Duodenal mucosa (tissue), 2 donors: Measurements from ENCODE around the gene TMEM80.

Experiments
- H3K27ac ChIP-seq: one replicate; pipeline ENCODE4 v1.7.0; 2013; ENCODE audit warnings: low read depth, low read length
- H3K27me3 ChIP-seq, 2 donors: one replicate each; pipeline ENCODE4 v1.7.0; 2013; ENCODE audit warnings: low read length in 2 of 2, control low read depth in 1 of 2; ENCODE audit not compliant: insufficient read depth in 2 of 2, control insufficient read depth in 1 of 2
- H3K36me3 ChIP-seq, 2 donors: one replicate each; pipeline ENCODE4 v1.7.0; 2013; ENCODE audit warnings: low read length in 2 of 2, control low read depth in 1 of 2; ENCODE audit not compliant: insufficient read depth in 2 of 2, control insufficient read depth in 1 of 2
- H3K4me1 ChIP-seq, 2 donors: one replicate each; pipeline ENCODE4 v1.7.0; 2013; ENCODE audit warnings: low read length in 2 of 2, control low read depth in 1 of 2; ENCODE audit not compliant: insufficient read depth in 2 of 2, control insufficient read depth in 1 of 2
- H3K4me3 ChIP-seq, 2 donors: one replicate each; pipeline ENCODE4 v1.7.0; 2013; ENCODE audit warnings: low read length in 2 of 2, low read depth in 1 of 2
- H3K9ac ChIP-seq, 2 donors: one replicate each; pipeline ENCODE4 v1.7.0; 2013; ENCODE audit warnings: low read length in 2 of 2, low read depth in 1 of 2
- H3K9me3 ChIP-seq, 2 donors: one replicate each; pipeline ENCODE4 v1.7.0; 2013; ENCODE audit warnings: low read length in 2 of 2, control low read depth in 1 of 2; ENCODE audit not compliant: control insufficient read depth in 1 of 2

The TMEM80 gene

DNA sequence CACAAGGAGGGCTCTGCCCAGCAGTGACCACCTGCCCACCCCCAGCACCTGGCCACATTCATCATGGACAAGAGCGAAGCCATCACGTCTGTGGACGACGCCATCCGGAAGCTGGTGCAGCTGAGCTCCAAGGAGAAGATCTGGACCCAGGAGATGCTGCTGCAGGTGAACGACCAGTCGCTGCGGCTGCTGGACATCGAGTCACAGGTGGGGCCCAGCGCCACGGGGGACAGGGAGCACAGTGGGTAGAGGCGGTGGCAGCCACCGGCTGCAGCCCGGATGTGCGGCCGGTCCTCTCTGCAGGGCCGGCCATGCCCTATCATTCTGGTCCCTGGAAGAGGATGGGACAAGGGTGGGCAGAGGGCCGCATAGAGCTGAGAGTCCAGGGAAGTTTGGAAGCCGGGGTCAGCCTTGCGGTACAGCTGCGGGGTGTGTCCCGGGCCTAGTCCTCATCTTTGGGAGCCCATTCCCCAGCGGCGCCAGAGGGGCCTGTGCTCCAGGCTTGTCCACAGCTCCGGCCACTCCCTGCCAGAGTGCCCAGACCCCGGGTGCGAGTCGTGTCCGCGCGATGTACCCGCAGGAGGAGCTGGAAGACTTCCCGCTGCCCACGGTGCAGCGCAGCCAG, 24.5 kb downstream of the TMEM80 start:
- H3K4me1 ChIP-seq: peaks cover 23 to 24% of the 10 kb centered on the region in 2 donors
- H3K9me3 ChIP-seq: no peaks in the 10 kb centered on the region
- H3K36me3 ChIP-seq: peaks cover 0 to 19% of the 10 kb centered on the region in 2 donors
- no peak overlapping the region for H3K9ac ChIP-seq
- H3K4me3 ChIP-seq: no peak overlapping the region
- H3K27me3 ChIP-seq: peaks cover 4 to 6% of the 10 kb centered on the region in 2 donors
- H3K27ac ChIP-seq: no peak overlapping the region

DNA sequence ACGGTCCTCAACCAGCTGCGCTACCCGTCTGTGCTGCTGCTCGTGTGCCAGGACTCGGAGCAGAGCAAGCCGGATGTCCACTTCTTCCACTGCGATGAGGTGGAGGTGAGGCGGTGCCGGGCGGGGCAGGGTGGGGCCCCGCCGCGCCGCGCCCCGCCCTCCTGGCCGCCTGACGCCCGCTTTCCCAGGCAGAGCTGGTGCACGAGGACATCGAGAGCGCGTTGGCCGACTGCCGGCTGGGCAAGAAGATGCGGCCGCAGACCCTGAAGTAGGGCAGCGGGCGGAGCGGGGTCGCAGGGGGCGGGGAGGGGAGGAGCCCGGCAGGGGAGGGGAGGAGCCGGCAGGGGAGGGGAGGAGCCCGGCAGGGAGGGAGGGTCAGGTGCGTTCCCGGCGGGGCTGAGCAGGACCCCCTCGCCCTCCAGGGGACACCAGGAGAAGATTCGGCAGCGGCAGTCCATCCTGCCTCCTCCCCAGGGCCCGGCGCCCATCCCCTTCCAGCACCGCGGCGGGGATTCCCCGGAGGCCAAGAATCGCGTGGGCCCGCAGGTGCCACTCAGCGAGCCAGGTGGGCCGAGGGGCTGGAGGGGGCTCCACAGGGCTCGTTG, 25.1 kb downstream of the TMEM80 start:
- Histone ChIP-seq H3K27me3 (peaks cover 4 to 6% of the 10 kb centered on the region in 2 donors), H3K9me3 (no peaks in the 10 kb centered on the region), H3K9ac (no peak overlapping the region), H3K4me1 (peaks cover 27 to 30% of the 10 kb centered on the region in 2 donors), H3K27ac (no peak overlapping the region), H3K4me3 (no peak overlapping the region), H3K36me3 (peaks cover 0 to 19% of the 10 kb centered on the region in 2 donors)

DNA sequence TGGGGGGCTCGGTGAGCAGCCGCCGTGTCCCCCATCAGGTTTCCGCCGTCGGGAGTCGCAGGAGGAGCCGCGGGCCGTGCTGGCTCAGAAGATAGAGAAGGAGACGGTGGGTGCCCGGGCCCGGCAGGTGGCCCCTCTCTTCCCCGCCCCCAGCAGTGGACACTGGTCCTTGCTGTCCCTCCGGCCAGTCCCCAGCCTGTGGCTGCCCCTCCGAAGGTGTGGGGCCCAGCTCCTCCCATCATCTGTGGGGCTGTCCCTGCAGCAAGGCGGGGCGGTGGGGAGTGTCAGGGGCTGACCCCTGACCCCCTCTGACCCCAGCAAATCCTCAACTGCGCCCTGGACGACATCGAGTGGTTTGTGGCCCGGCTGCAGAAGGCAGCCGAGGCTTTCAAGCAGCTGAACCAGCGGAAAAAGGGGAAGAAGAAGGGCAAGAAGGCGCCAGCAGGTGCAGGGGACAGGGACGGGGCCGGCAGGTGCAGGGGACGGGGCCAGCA, 25.7 kb downstream of the TMEM80 start:
- Histone ChIP-seq H3K4me1 (peaks cover 27 to 30% of the 10 kb centered on the region in 2 donors), H3K9me3 (no peaks in the 10 kb centered on the region), H3K4me3 (peak overlapping the region in 1 of 2 donors; percentile 32), H3K27me3 (peaks cover 4 to 6% of the 10 kb centered on the region in 2 donors), H3K27ac (no peak overlapping the region), H3K9ac (no peak overlapping the region), H3K36me3 (peaks cover 0 to 19% of the 10 kb centered on the region in 2 donors)

DNA sequence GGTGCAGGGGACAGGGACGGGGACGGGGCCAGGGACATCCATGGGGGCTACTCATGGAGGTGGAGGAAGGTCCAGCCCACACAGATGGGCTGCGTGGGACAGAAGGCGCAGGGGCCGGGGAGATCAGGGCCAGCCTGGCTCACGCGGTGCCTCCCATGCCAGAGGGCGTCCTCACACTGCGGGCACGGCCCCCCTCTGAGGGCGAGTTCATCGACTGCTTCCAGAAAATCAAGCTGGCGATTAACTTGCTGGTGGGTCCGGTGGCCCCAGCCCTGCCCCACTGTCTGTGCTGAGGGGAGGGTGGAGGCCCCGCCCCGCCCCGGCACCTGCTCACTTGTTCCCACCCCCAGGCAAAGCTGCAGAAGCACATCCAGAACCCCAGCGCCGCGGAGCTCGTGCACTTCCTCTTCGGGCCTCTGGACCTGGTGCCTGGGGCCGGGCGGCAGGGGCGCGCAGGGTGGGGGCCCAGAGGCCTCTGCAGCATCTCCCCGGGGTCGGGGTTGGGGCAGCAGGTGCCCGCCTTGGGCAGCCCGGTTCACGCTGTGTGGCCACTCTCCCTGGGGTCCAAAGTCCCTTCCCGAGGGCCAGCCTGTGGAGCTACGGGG, 26.2 kb downstream of the TMEM80 start:
- Histone ChIP-seq H3K27ac (no peak overlapping the region), H3K9ac (no peak overlapping the region), H3K4me1 (peaks cover 30 to 33% of the 10 kb centered on the region in 2 donors), H3K4me3 (peak overlapping the region in 1 of 2 donors; percentile 32), H3K36me3 (peaks cover 0 to 19% of the 10 kb centered on the region in 2 donors), H3K27me3 (peaks cover 4 to 6% of the 10 kb centered on the region in 2 donors), H3K9me3 (no peaks in the 10 kb centered on the region)

DNA sequence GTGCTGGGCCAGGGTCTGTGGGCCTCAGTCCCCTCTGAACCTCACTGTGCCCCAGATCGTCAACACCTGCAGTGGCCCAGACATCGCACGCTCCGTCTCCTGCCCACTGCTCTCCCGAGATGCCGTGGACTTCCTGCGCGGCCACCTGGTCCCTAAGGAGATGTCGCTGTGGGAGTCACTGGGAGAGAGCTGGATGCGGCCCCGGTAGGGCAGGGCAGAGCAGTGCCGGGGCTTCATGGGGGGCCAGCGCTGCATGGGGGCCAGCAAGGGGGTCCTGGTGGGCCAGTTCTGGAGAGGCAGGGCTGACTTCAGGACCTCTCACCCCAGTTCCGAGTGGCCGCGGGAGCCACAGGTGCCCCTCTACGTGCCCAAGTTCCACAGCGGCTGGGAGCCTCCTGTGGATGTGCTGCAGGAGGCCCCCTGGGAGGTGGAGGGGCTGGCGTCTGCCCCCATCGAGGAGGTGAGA, 26.8 kb downstream of the TMEM80 start:
- H3K36me3 ChIP-seq: peaks cover 0 to 19% of the 10 kb centered on the region in 2 donors
- H3K9ac ChIP-seq: no peak overlapping the region
- peaks cover 4 to 6% of the 10 kb centered on the region in 2 donors for H3K27me3 ChIP-seq
- H3K9me3 ChIP-seq: no peaks in the 10 kb centered on the region
- H3K27ac ChIP-seq: no peak overlapping the region
- peak overlapping the region in 1 of 2 donors; percentile 2 for H3K4me3 ChIP-seq
- H3K4me1 ChIP-seq: peaks cover 32 to 38% of the 10 kb centered on the region in 2 donors

DNA sequence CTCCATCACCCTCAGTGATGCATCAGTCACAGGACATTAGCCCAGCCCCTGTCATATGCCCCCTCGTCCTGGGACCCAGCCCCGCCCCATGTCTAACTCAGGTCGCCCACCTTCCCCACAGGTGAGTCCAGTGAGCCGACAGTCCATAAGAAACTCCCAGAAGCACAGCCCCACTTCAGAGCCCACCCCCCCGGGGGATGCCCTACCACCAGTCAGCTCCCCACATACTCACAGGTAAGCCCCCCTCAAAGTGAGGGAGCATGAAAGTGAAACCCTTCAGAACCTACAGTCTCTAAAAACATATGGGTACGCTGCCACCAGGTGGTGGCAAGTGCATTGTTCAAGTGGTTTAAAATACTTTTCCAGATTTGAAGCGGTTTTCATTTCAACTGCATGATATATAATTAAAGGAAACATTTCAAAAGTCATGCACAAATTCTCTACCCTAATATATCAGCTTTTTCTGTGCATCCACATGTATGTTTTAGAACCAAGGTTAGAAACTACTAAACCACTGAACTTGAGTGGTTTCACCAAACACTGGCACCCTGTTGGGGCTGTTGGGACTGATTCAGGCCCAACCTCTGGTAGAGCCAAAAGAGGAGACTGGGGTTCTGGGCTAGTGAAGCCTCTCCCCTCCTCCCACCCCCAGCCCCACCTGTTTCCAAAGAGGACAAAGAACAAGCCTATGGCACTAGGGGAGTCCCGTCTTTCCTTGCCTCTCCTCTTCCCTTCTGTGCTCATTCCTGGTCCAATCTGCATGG, 27.7 kb downstream of the TMEM80 start:
- H3K36me3 ChIP-seq: peaks cover 0 to 19% of the 10 kb centered on the region in 2 donors
- no peak overlapping the region for H3K9ac ChIP-seq
- H3K27me3 ChIP-seq: peaks cover 4 to 6% of the 10 kb centered on the region in 2 donors
- H3K4me1 ChIP-seq: peaks cover 38 to 47% of the 10 kb centered on the region in 2 donors
- no peaks in the 10 kb centered on the region for H3K9me3 ChIP-seq
- no peak overlapping the region for H3K27ac ChIP-seq
- H3K4me3 ChIP-seq: peak overlapping the region in 1 of 2 donors; percentile 35

DNA sequence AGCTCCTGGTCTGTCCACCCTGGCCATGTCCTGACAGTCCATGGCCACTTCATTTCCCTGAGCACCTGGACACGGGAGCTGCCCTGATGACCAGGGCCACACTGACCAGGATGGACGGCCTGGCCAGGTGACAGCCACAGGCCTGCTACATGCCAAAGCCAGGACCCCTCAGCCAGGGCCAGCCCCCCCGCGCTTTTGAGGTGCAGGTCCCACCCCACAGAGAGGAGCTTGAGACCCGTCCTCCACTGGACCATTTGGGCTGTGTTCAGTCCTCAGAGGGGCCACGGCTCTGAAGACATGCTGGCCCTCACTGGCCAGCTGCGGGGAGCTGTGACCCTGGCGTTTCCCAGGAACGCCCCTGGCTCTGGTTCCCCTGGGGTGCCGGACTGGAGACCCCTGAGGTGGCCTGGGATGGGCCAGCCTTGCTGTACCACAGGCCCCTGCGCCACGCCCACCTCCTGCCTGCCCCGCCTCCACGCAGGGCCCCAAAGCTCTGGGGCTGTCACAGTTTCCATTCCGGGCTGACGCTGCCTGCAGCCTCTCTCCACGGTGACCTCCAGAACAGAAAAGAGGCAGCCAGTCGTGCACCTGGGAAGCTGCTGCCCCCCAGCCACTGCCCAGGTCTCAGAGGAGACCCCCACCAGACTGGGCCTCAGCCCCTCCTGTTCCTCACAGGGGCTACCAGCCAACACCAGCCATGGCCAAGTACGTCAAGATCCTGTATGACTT, 28.6 kb downstream of the TMEM80 start:
- Histone ChIP-seq H3K36me3 (peaks cover 0 to 19% of the 10 kb centered on the region in 2 donors), H3K4me1 (peaks cover 38 to 47% of the 10 kb centered on the region in 2 donors), H3K27ac (no peak overlapping the region), H3K9ac (no peak overlapping the region), H3K4me3 (no peak overlapping the region), H3K27me3 (peaks cover 4 to 6% of the 10 kb centered on the region in 2 donors), H3K9me3 (no peaks in the 10 kb centered on the region)

DNA sequence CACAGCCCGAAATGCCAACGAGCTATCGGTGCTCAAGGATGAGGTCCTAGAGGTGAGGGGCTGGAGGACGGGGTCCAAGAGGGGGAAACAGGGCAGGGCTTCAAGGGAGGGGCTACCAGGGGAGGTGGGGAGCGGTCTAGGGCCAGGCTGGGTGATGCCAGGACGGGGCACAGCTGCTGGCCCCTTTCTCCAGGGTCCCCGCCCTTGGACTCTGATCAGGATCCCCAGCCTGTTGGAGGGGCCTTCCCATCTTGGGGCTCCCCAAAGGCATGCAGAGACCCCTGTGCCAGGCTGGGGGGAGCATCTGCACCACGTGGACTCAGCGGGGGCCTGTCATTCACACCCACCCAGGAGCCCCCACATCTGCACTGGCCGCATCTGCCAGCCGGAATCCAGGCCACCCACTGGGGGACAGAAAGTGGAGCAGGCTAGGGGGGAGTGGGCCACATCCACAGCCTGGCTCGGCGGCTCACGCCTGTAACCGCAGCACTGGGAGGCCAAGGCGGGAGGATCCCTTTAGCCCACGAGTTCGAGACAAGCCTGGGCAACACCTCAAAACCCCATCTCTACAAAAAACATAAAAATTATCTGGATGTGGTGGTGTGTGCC, 29.3 kb downstream of the TMEM80 start:
- Histone ChIP-seq H3K4me3 (no peak overlapping the region), H3K27ac (no peak overlapping the region), H3K4me1 (peaks cover 38 to 47% of the 10 kb centered on the region in 2 donors), H3K27me3 (peaks cover 4 to 6% of the 10 kb centered on the region in 2 donors), H3K9me3 (no peaks in the 10 kb centered on the region), H3K9ac (no peak overlapping the region), H3K36me3 (peaks cover 0 to 18% of the 10 kb centered on the region in 2 donors)

DNA sequence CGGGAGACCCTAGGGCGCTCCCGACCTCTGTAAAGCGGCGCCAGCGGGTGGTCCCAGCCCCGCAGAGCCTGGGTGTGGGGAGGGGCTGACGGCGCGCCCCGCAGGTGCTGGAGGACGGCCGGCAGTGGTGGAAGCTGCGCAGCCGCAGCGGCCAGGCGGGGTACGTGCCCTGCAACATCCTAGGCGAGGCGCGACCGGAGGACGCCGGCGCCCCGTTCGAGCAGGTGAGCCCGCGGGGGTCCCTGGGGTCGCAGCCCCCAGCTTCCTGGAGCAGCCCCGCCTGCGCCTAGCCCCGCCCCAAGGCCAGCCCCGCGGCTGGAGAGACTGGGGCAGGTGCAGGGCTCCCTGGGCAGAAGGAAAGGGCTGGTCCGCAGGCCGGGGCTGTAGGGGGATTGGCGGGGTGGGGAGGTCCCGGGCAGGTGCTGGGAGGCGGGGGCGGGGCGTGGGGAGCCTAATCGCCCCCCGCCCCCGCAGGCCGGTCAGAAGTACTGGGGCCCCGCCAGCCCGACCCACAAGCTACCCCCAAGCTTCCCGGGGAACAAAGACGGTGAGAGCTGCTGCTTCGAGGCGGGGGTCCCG, 30.1 kb downstream of the TMEM80 start:
- Histone ChIP-seq H3K9me3 (no peaks in the 10 kb centered on the region), H3K4me1 (peaks cover 36 to 47% of the 10 kb centered on the region in 2 donors), H3K27ac (peak overlapping the region; percentile 42), H3K36me3 (peaks cover 0 to 12% of the 10 kb centered on the region in 2 donors), H3K27me3 (peaks cover 4 to 6% of the 10 kb centered on the region in 2 donors), H3K4me3 (peak overlapping the region; percentile 8 to 36), H3K9ac (no peak overlapping the region)
